Dendritic cell treated with granulocyte-macrophage colony-stimulating factor and Interleukin-4, amounts not matched to agents 40 ng/mL and 50 ng/mL, for 4 days (primary cell): ENCODE results near the gene VWA5A.

Experiments used
- H3K27ac Mint-ChIP-seq: one replicate; pipeline ENCODE4 v1.8.0; 2022; ENCODE audit warnings: mild to moderate bottlenecking, mixed read lengths
- H3K27me3 Mint-ChIP-seq: one replicate; pipeline ENCODE4 v1.8.0; 2022; ENCODE audit warnings: mild to moderate bottlenecking, mixed read lengths
- H3K36me3 Mint-ChIP-seq: one replicate; pipeline ENCODE4 v1.8.0; 2022; ENCODE audit warnings: low read depth, mixed read lengths
- H3K4me1 Mint-ChIP-seq: one replicate; pipeline ENCODE4 v1.8.0; 2022; ENCODE audit warnings: low read depth, mixed read lengths
- H3K4me3 Mint-ChIP-seq: one replicate; pipeline ENCODE4 v1.8.0; 2022; ENCODE audit warnings: mild to moderate bottlenecking, moderate library complexity, mixed read lengths
- H3K9me3 Mint-ChIP-seq: one replicate; pipeline ENCODE4 v1.8.0; 2022; ENCODE audit warnings: mixed read lengths
- intact Hi-C: fragments of 100-400 bp; cut with micrococcal nuclease; formaldehyde crosslinking; loops from one replicate; pipeline ENCODE4 v1.15.0; 2022

Gene VWA5A

DNA sequence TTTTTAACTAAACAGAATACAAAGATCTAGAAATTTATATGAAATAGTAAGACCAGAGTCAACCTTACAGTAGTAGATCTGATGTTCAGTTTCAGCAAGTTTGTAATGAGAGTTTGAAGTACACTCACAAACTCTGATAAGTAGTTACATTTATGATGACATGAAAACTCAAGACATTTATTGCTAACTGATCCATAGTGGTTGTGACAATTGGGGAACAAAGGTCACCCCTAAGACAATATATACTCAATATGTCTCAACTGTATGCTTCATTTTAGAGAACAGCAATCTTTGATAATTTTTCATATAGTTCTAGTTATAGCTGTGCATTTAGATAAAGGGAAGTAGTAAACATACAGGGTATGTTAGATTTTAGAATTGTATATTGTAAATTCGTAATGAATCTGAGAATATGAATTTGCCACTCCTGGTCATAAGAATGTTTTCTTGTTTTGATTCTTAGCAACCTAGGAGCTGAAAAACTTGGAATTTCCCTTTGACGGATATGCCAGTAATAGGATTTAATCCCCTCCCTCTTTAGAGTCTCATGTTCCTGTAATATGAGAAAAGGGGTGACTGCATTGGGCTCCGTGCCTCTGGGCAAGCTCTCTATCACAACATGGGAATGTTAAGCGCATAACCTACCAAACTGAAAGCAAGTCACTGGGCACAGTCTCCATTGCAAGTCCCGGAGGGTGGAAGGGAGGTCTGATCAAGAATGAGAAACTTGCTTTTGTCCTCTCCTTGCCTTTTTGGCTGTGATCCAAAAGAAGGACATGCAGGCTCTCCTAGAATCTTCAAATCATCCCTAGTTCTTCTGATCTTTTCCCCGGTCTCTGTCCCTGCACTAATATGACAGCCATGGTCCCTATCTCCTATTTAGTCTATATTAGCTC is 79.3 kb downstream of the VWA5A start:
- Mint-ChIP-seq H3K27ac (no peak overlapping the region), H3K4me1 (peaks cover 13% of the 10 kb centered on the region), H3K27me3 (peaks cover 3% of the 10 kb centered on the region), H3K9me3 (no peaks in the 10 kb centered on the region), H3K4me3 (no peak overlapping the region), H3K36me3 (no peaks in the 10 kb centered on the region)
- intact Hi-C loops: loop anchor here (1.0 to 5.0 kb wide), 2 partner anchors 87 to 123 kb away; no protein-coding TSS in a partner anchor

DNA sequence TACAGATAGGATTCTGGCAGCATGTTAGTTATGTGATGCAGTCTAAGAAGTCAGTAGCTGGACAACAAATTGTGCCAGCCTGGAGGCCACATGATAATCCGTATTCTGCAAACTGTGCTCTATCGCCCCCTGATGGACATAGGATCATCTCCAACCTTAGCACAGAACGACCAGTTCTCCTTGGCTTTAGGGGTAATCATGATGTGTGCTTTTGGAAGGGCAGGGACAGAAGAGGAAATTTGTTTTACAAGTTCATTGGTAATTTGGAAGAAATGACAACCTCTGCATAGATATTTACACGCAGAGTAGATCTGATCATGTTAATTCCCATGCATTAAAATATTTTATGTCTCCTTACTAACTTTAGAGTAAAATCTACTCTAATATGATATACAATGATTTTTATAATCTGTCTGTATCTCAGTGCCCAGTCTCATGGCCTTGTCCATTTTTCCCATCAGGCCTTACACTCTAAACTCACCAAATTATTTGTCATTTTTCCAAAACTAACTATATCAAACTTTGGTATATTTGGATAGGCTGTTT is 80.0 kb downstream of the VWA5A start:
- intact Hi-C loops: loop anchor here (1.0 to 5.0 kb wide), 2 partner anchors 88 to 124 kb away; no protein-coding TSS in a partner anchor
- no peak overlapping the region for H3K4me3 Mint-ChIP-seq

More for the DNA sequence above, 80.0 kb downstream of the VWA5A start:
- Mint-ChIP-seq H3K36me3 (no peaks in the 10 kb centered on the region), H3K9me3 (no peaks in the 10 kb centered on the region), H3K27ac (no peak overlapping the region), H3K27me3 (peaks cover 3% of the 10 kb centered on the region), H3K4me1 (peaks cover 13% of the 10 kb centered on the region)
